PC-9 (cell line): ENCODE results near the gene DYSF. TPM values are rescaled to one million over a fixed set of nuclear protein-coding genes. Genes with fewer than 3 reads are reported as not detected.

Source experiments
- BruUV-seq: library from RNA; stranded (reverse); fragments of 400-500 nt; replicated peaks from 2 replicates; lab custom pipeline; 2021; lab: Mats Ljungman, UMichigan
- CTCF ChIA-PET: fragments of 300-600 bp; sonication (Branson Sonifier 250); formaldehyde crosslinking; loops from one replicate; lab custom pipeline; 2022; ENCODE audit warnings: antibody characterized with exemption; lab: Charles Lee
- POLR2A ChIA-PET: fragments of 300-600 bp; sonication (Branson Sonifier 250); formaldehyde crosslinking; loops from one replicate; lab custom pipeline; 2022; ENCODE audit warnings: antibody characterized with exemption; ENCODE audit not compliant: unreplicated experiment; lab: Charles Lee
- DNase-seq, 2 experiments: peaks; one replicate each; pipeline versions ENCODE4 v3.0.0 to v3.0.0-alpha.2; 2015 to 2022; ENCODE audit warnings: mixed read lengths in 1 of 2
- H2AFZ ChIP-seq: fragments of 200-600 bp; sonication (generic); 2 replicates; pipeline ENCODE4 v1.8.1; 2017; ENCODE audit warnings: antibody characterized with exemption
- H3F3A ChIP-seq: fragments of 200-600 bp; sonication (generic); 2 replicates; pipeline ENCODE4 v1.8.1; 2017; ENCODE audit warnings: antibody characterized with exemption, mild to moderate bottlenecking, low read depth; ENCODE audit not compliant: insufficient read depth
- H3K27ac ChIP-seq: fragments of 200-600 bp; sonication (generic); 2 replicates; pipeline ENCODE4 v1.6.1; 2016; ENCODE audit warnings: mixed run types
- H3K27me3 ChIP-seq: fragments of 200-600 bp; sonication (generic); 2 replicates; pipeline ENCODE4 v1.6.1; 2016; ENCODE audit warnings: low read depth, mixed run types; ENCODE audit not compliant: insufficient read depth
- H3K36me3 ChIP-seq: fragments of 200-600 bp; sonication (generic); 2 replicates; pipeline ENCODE4 v1.6.1; 2016; ENCODE audit warnings: low read depth, mixed run types
- H3K4me1 ChIP-seq: fragments of 200-600 bp; sonication (generic); replicated peaks from 2 replicates; pipeline ENCODE4 v1.6.1; 2016; ENCODE audit warnings: mixed run types; ENCODE audit not compliant: insufficient read depth
- H3K4me2 ChIP-seq: fragments of 200-600 bp; sonication (generic); 2 replicates; pipeline ENCODE4 v1.6.1; 2017; ENCODE audit warnings: mixed run types
- H3K4me3 ChIP-seq: fragments of 200-600 bp; sonication (generic); 2 replicates; pipeline ENCODE4 v1.6.1; 2016; ENCODE audit warnings: mixed run types
- H3K79me2 ChIP-seq: fragments of 200-600 bp; sonication (generic); 2 replicates; pipeline ENCODE4 v1.6.1; 2017; ENCODE audit warnings: low read depth, mixed run types
- H3K9me2 ChIP-seq: fragments of 200-600 bp; sonication (generic); 2 replicates; pipeline ENCODE4 v1.8.1; 2017; ENCODE audit warnings: mild to moderate bottlenecking; ENCODE audit not compliant: insufficient read depth
- H3K9me3 ChIP-seq: fragments of 200-600 bp; sonication (generic); 2 replicates; pipeline ENCODE4 v1.8.1; 2016; ENCODE audit warnings: low read depth; ENCODE audit not compliant: insufficient read depth
- H4K20me1 ChIP-seq: fragments of 200-600 bp; sonication (generic); 2 replicates; pipeline ENCODE4 v1.8.1; 2017; ENCODE audit not compliant: insufficient read depth
- EZH2 ChIP-seq: fragments of 200-600 bp; sonication (generic); IDR thresholded peaks from 2 replicates; pipeline ENCODE4 v1.8.0; 2017; ENCODE audit warnings: antibody characterized with exemption, low read depth
- intact Hi-C: fragments of 100-400 bp; cut with micrococcal nuclease; formaldehyde crosslinking; loops from one replicate; pipeline ENCODE4 v1.10.0; 2022; ENCODE audit not compliant: unreplicated experiment
- total RNA-seq: library from RNA; stranded (reverse); gene quantifications from 2 replicates; pipeline ENCODE4 v1.2.3, GENCODE V29; 2021
- TF ChIP-seq, protein P1 (sequence below): fragments of 200-600 bp; sonication (generic); conservative IDR thresholded peaks from 2 replicates; pipeline ENCODE4 v1.6.1; 2017; ENCODE audit warnings: mixed run types, antibody characterized with exemption, mild to moderate bottlenecking, moderate library complexity

The DYSF gene
- total RNA-seq, 1 experiment from 2014 or later, result 12.2 TPM

- POLR2A ChIA-PET, result no interaction called here
- Histone ChIP-seq H3K27ac (no peak overlapping the region), H2AFZ (no peak overlapping the region), H3K4me1 (no peaks in the 10 kb centered on the region), H3K9me3 (no peaks in the 10 kb centered on the region), H3K9me2 (no peaks in the 10 kb centered on the region), H3K4me3 (no peak overlapping the region), H3K27me3 (no peaks in the 10 kb centered on the region), H3K79me2 (no peaks in the 10 kb centered on the region), H3F3A (no peaks in the 10 kb centered on the region), H3K4me2 (no peak overlapping the region), H3K36me3 (peaks cover 4% of the 10 kb centered on the region; the same call in 1 of the 2 replicates), H4K20me1 (no peaks in the 10 kb centered on the region)
- DNase-seq, result no peak
- CTCF ChIA-PET, result no interaction called here
- no TSS peak for BruUV-seq
- intact Hi-C loops, result no loop called here
- TF ChIP-seq, protein P1, sequence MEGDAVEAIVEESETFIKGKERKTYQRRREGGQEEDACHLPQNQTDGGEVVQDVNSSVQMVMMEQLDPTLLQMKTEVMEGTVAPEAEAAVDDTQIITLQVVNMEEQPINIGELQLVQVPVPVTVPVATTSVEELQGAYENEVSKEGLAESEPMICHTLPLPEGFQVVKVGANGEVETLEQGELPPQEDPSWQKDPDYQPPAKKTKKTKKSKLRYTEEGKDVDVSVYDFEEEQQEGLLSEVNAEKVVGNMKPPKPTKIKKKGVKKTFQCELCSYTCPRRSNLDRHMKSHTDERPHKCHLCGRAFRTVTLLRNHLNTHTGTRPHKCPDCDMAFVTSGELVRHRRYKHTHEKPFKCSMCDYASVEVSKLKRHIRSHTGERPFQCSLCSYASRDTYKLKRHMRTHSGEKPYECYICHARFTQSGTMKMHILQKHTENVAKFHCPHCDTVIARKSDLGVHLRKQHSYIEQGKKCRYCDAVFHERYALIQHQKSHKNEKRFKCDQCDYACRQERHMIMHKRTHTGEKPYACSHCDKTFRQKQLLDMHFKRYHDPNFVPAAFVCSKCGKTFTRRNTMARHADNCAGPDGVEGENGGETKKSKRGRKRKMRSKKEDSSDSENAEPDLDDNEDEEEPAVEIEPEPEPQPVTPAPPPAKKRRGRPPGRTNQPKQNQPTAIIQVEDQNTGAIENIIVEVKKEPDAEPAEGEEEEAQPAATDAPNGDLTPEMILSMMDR, result no peak
- TF ChIP-seq EZH2, result no peak
Observed at GRCh38 chr2:71683666-71684065, 230.3 kb downstream of the DYSF start.

DNA sequence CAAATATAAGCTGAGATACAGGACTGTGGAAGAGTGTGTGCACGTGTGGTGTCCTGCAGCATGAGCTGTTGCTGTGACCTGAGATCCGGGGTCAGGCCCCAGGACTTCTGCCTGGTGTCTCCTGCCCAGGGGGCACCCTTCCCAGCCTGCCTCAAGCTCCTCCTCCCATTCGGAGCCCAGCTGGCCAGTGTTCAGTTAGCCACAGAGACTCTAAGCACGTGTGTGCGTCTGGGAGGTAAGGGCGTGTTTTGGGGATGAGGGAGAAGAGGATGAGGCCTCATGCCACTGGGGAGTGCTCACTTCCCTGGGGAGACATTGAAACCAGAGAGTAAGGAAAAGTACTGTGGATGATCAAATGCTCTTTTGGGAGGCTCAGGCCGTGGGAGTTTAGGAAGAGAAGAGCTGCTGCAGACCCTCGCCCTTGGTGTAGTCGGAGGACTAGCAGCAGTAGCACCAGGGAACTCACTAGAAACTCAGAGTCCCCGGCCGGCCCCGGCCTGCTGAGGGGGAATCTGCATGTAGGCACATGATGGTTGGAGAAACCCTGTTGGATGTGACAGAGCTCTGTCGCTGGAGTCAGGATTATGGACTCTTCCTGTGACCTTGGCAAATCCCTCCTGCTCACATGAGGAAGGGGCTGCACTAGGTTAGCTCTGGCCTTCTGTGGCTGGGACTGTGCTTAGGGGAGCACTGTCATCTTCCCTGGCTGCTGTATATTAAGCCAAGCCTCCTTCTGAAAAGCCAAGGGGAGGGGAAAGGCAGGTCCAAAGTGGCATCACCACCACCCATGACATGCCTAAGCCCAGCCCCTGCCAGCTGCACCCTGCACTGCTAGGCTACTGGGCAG lies 231.1 kb downstream of the DYSF start:
- intact Hi-C loops, result no loop called here
- TF ChIP-seq, protein P1, result no peak
- no peak for TF ChIP-seq EZH2
- CTCF ChIA-PET, result no interaction called here

GRCh38 chr2:71685073-71685848 lies 231.9 kb downstream of the DYSF start:
- intact Hi-C loops, result no loop called here
- no peaks in the 10 kb centered on the region for H3K27me3 ChIP-seq
- ChIA-PET POLR2A (no interaction called here), CTCF (no interaction called here)
- H3K9me3 ChIP-seq, result no peaks in the 10 kb centered on the region
- H2AFZ ChIP-seq, result no peak overlapping the region
- no peaks in the 10 kb centered on the region for H4K20me1 ChIP-seq
- H3F3A ChIP-seq, result no peaks in the 10 kb centered on the region
- H3K9me2 ChIP-seq, result no peaks in the 10 kb centered on the region
- no peaks in the 10 kb centered on the region for H3K79me2 ChIP-seq
- no peak overlapping the region for H3K27ac ChIP-seq
- H3K36me3 ChIP-seq, result peaks cover 4% of the 10 kb centered on the region; the same call in 1 of the 2 replicates
- no peak overlapping the region for H3K4me3 ChIP-seq
- no peaks in the 10 kb centered on the region for H3K4me1 ChIP-seq
- no peak for DNase-seq
- no TSS peak for BruUV-seq
- no peak overlapping the region for H3K4me2 ChIP-seq
- TF ChIP-seq, protein P1, result no peak
- TF ChIP-seq EZH2, result no peak

More for the DNA sequence above, 231.1 kb downstream of the DYSF start:
- Histone ChIP-seq H3K36me3 (peaks cover 4% of the 10 kb centered on the region; the same call in 1 of the 2 replicates), H3K9me3 (no peaks in the 10 kb centered on the region), H3K27me3 (no peaks in the 10 kb centered on the region), H4K20me1 (no peaks in the 10 kb centered on the region), H3K4me2 (no peak overlapping the region), H3K4me1 (no peaks in the 10 kb centered on the region), H2AFZ (no peak overlapping the region), H3K79me2 (no peaks in the 10 kb centered on the region), H3K27ac (no peak overlapping the region), H3K4me3 (no peak overlapping the region), H3F3A (no peaks in the 10 kb centered on the region), H3K9me2 (no peaks in the 10 kb centered on the region)
- no TSS peak for BruUV-seq
- POLR2A ChIA-PET, result no interaction called here
- DNase-seq, result no peak
